GM19351 (cell line): Measurements from ENCODE around the gene FYN.
"Not testable (repeated sequence)": the region's sequence is repeated elsewhere in the genome, so short reads cannot be mapped to it uniquely, and the experiment has no call there.

Experiments used
- ATAC-seq: cut with Tn5 transposase; IDR thresholded peaks from one replicate; pipeline ENCODE4 v1.9.1; 2021; ENCODE audit warnings: mild to moderate bottlenecking, moderate library complexity; ENCODE audit not compliant: unreplicated experiment

The FYN gene

GRCh38 chr6:111642463-111643158 lies 230.6 kb downstream of the FYN start:
- no peak for ATAC-seq

- no peak for ATAC-seq
Measured at GRCh38 chr6:111639266-111639665, 234.0 kb downstream of the FYN start.

GRCh38 chr6:111634981-111635380 lies 238.3 kb downstream of the FYN start:
- not testable (repeated sequence) for ATAC-seq

GRCh38 chr6:111633822-111634221 lies 239.4 kb downstream of the FYN start:
- ATAC-seq: no peak

GRCh38 chr6:111632468-111633247 lies 240.6 kb downstream of the FYN start:
- ATAC-seq: no peak

GRCh38 chr6:111631903-111632460 lies 241.3 kb downstream of the FYN start:
- ATAC-seq: no peak

- no peak for ATAC-seq
Measured at GRCh38 chr6:111631018-111631417, 242.2 kb downstream of the FYN start.

- ATAC-seq: no peak
Measured at GRCh38 chr6:111628142-111628850, 245.0 kb downstream of the FYN start.

- no peak for ATAC-seq
Measured at GRCh38 chr6:111626441-111626840, 246.8 kb downstream of the FYN start.

GRCh38 chr6:111625461-111626391 lies 247.5 kb downstream of the FYN start:
- ATAC-seq: no peak

GRCh38 chr6:111625099-111625416 lies 248.2 kb downstream of the FYN start:
- ATAC-seq: no peak

- no peak for ATAC-seq
Measured at GRCh38 chr6:111624401-111625098, 248.7 kb downstream of the FYN start.

- ATAC-seq: no peak
Measured at GRCh38 chr6:111623046-111623718, 250.1 kb downstream of the FYN start.

GRCh38 chr6:111620169-111620568 lies 253.1 kb downstream of the FYN start:
- ATAC-seq: no peak

GRCh38 chr6:111618407-111618806 lies 254.8 kb downstream of the FYN start:
- no peak for ATAC-seq

GRCh38 chr6:111617149-111617548 lies 256.1 kb downstream of the FYN start:
- no peak for ATAC-seq

- no peak for ATAC-seq
Measured at GRCh38 chr6:111615916-111616612, 257.2 kb downstream of the FYN start.

- ATAC-seq: no peak
Measured at GRCh38 chr6:111614833-111615582, 258.2 kb downstream of the FYN start.
